Measurements from ENCODE around the gene S100A6.
"Not testable (repeated sequence)": the region's sequence is repeated elsewhere in the genome, so short reads cannot be mapped to it uniquely, and the experiment has no call there.

Gene S100A6

DNA sequence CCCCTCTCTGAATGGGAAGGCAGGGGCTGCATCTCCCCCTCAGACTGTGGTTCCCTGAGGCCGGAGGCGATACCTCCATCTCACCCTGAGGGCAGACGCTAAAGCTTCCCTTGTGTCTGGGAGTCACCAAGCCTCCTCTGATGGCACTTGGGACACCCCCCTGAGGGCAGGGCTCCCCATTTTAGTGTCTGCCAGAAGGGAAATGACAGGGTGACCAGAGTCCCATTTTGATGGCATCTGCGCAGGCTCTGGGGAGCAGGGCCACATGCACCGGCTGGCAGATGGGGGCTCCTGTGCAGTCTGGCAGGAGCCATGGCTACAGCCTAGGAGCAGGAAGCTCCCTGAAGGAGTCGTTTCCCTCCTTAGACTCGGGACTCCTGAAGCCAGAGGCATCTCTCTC lies 28.2 kb upstream of the S100A6 start:
- no peak for DNase-seq (ENCODE audit: low read depth in 2 of 2)

DNA sequence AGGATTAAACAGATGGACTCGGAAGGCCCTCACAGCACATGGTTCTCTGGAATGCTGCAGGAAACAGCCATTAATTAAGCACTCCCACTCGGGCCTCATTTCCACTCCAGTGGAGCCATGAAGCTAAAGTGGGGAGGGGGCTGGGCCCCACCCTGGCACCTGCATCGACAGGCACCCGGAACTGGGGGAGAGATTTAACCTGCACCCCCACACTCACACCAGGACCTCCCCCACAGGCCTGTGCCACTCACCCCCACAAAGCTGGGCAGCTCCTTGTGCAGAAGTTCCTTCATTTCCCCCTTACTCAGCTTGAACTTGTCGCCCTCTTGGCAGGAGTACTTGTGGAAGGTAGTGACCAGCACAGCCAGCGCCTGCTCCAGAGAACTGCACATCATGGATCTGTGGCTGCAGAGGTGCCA lies 27.7 kb upstream of the S100A6 start:
- DNase-seq (ENCODE audit: low read depth in 2 of 2): no peak

DNA sequence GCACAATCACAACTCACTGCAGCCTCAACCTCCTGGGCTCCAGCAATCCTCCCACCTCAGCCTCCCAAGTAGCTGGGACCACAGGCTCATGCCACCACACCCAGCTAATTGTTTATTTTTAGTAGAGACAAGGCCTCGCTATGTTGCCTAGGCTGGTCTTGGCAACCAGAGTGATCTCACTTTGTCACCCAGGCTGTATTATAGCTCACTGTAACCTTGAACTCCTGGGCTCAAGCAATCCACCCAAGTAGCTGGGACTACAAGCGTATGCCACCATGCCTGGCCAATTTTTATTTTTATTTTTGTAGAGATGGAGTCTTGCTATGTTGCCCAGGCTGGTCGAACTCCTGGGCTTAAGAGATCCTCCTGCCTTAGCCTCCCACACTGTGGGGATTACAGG lies 26.2 kb upstream of the S100A6 start:
- DNase-seq (ENCODE audit: low read depth in 2 of 2): not testable (repeated sequence)

DNA sequence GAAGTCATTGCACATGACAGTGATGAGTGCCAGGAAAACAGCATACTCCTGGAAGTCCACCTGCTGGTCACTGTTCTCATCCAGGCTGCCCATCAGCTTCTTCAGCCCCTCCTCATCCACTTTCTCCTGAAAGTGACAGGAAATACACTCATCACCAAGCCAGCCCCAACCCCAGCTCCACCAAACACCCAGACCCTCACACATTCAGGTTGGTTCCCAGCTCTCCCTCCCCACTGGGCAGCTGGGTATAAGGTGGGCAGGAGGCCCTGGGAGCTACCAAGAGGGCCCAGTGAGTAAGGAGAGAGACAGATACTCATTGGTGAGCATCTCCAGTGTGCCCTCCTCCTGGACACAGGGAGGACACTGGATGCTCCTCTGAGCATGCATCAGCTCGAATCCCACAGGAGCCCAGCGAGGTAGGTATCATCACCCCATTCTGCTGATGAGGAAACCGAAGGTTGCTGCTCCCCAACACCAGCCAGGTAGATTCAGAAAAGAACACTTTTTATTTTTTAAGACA lies 25.7 kb upstream of the S100A6 start:
- no peak for DNase-seq (ENCODE audit: low read depth in 2 of 2)

DNA sequence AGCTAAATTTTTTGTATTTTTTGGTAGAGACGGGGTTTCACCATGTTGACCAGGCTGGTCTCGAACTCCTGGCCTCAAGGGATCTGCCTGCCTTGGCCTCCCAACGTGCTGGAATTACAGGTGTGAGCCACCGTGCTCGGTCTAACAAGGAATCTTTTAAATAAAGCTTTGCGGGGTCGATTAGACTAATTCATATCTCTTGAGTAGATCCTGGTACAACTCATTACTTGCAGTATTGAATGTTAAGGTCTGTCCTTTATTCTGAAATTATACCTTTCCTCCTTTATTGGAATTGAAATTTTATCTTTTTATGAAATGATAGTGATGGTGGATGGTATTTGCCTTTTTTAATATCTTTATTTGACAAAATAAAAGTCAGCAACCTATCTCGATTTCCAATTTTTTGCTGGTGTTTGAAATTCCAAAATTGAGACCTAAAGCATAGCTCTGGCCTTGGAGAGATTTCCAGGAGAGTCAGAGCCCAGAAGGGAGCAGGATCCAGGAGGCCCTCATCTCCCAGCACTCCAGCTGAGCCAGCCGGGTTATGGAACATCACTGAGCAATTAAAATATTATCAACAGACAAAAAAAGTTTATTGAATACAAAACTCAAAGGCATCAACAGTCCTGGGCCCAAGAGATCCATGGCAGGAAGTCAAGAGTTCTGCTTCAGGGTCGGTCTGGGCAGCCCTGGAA lies 25.1 kb upstream of the S100A6 start:
- DNase-seq (ENCODE audit: low read depth in 2 of 2): no peak

DNA sequence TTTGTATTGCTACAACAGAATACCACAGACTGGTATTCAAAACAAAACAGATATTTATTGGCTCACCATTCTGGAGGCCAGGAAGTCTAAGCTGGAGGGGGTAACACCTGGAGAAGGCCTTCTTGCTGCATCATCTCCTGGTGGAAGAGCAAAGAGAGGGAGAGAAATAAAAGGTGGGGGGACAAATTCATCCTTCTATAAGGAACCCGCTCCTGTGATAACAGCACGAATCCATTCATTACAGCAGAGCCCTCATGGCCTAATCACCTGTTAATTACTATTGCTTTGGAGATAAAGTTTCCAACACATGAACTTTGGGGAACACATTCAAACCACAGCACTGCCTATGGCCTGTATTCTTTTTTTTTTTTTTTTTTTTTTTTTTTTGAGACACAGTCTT lies 24.4 kb upstream of the S100A6 start:
- no peak for DNase-seq (ENCODE audit: low read depth in 2 of 2)

DNA sequence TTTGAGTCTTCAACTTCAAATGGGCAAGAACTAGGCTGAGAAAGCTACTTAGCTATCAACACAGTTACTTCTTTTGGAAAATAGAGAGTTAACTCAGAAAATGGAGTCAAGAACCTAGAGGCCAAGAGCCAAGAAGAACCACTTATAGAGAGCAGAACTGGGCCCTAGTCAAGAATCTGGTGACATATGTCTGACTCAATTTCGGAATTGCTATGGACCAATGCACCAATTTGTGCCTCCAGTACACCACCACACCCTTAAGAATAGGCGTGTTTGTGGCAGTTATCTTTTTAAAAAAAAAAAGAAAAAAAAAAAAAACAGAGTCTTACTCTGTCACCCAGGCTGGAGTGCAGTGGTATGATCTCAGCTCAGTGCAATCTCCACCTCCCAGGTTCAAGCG lies 22.1 kb upstream of the S100A6 start:
- DNase-seq (ENCODE audit: low read depth in 2 of 2): no peak

DNA sequence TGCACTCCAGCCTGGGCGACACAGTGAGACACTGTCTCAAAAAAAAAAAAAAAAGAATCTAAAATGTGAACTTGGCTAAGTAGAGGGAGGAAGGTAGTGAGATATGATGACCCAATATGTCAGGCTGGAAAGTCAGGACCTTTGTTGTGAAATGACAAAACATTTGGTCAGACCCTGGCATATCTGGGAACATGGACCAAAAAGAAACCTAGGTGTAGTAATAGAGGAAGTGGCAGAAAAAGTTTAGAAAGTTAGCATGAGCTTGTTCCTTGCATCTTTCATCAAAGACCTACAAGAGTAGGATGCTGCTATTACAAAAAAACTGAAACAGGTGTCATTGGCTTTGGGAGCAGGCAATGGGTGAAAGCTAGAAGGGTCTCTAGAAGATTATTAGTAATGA lies 20.6 kb upstream of the S100A6 start:
- no peak for DNase-seq (ENCODE audit: low read depth in 2 of 2)

DNA sequence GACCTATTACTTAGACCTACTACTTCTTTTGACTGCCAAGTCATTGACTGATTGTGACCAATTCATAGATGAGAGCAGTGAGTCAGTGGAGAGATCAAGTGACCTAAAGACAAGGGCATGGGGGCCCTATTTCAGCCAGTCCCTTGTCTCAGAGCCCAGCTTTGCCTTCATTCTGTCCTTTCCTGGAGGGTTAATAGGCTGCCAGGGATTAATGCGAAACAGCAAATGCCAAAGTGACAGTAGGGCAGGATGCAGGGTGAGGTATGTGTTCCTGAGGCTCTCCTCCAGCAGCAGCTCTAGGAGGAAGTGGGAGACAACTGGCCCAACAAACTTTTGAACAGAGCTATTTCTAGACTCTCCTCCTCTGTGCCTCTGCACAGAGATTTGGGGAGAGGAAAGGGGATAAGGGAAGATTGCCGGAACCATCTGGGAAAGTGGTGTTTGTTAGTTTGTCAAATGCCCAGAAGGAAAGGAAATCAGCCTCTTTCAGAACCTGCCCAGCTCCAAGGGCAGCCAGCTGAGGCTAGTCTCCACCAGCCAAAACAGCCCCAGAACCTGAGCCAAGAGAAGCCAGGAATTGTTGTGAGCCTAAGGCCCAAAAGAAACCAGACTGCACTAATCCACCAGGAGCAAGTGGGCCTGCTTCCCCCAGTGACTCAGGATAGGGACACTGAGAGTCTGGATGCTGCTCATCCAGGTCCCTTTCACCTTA lies 18.2 kb upstream of the S100A6 start:
- DNase-seq (ENCODE audit: low read depth in 2 of 2): no peak

DNA sequence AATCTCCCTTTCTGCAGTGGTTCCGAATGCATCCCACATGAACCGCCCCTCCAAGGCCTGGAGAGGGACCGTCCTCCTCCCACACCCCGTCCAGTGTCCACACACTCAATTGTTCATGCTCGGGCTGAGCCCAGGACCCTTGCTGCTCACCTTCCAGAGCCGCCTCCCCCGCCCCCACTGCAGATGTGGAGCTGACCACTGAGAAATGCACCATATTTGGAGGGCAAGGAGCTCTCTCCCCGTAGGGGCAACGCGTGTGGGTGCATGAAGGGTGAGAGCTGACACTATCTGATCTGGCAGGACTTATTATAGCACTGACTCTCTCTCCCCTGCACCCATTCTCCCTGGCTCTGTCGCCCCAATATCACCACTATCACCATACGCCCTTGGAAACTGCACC lies 17.3 kb upstream of the S100A6 start:
- no peak for DNase-seq (ENCODE audit: low read depth in 2 of 2)

DNA sequence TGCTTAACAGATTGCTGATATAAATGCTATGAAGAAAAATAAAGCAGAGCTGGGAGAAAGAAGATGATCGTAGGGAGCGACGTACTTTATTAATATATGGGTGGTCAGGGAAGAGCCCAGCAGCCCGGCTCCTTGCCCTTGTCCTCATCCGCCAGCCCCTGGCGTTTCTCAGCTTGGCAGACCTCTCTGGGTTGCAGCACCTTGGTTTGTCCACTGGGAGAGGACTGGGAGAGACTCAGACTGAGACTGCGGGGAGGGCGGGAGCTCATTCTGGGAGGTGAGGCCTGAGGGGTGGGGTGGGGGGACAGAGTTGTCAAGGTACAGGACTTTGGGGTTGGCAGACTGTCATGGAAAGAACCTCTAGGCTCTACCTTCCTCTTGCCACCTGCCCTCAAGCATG lies 16.5 kb upstream of the S100A6 start:
- DNase-seq (ENCODE audit: low read depth in 2 of 2): no peak

DNA sequence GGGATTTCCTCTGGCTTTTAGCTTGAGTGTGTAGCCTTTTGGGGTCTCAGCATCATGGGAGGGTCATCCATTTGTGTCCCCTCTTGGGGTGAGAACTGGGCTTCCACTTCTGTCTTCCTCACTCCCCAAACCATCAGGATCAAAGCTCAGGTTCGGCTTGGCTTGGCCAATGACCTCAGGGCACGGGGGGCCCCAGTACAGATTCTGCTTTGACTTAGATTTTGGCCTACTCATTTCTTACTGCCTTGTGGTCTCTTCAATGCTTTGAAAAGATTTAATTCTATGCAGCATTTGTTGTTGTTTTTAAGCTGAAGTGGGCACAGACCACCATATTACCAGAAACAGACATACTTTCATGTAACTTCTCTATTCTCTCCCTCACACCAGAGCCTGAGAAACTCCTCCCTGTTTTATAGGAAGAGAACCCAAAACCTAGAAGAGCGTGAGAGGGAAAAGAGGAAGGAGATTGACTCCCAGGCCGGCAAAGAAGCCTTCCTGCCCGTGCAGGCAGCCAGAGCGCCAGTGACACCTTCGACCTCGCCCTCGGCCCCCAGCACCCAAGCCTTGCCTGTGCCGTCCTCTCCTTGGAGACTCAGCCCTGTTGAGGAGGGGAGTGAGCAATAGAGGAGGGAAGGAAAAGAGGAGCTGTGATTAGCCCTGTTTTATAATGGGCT lies 15.2 kb upstream of the S100A6 start:
- no peak for DNase-seq (ENCODE audit: low read depth in 2 of 2)

DNA sequence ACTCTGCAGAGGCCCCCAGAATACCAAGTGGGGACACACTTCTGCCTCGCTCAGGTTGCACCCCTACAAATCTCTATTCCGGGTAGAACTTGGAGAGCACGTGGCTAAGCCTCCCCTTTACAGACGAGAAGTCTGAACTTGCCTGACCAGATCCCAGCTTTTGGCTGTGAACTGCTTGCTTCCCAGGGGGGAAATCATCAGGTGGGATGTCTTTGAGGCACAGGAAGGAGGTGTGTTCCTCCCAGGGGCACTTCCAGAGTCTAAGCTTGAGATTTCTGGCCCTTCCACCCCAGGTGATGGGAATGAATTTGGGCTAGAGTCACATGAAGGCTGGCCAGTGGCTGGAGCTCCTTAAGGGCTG lies 14.6 kb upstream of the S100A6 start:
- DNase-seq (ENCODE audit: low read depth in 2 of 2): no peak

DNA sequence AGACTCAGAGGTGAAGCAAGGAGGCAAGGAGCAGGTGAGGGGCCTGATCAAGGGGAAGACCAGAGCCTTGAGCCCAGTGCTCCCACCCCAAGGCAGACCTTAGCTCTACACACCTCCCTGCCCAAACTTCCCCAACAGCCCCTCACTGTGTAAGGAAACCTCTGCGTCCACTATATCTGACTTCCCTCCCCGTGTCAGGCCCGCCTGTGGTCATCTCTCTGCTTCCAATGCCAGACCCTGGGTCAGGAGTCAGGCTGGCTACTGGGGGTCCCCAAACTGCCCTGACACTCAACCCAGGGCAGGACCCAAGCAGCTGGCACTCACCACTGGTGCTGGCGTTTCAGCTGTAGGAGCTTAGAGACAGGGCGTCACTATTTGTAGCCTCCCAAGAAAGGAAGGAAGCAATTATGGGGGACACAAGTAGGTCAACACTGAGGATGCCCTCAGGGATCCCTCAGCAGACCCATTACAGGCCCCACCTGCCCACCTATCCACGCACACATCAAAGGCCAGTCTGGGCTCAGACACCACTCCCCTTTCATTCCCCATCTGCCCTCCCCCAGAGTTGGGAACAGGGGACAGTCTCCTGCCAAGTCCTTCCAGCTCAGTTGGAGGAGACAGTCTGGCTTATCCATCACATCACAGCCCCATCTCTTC lies 14.1 kb upstream of the S100A6 start:
- DNase-seq (ENCODE audit: low read depth in 2 of 2): no peak

DNA sequence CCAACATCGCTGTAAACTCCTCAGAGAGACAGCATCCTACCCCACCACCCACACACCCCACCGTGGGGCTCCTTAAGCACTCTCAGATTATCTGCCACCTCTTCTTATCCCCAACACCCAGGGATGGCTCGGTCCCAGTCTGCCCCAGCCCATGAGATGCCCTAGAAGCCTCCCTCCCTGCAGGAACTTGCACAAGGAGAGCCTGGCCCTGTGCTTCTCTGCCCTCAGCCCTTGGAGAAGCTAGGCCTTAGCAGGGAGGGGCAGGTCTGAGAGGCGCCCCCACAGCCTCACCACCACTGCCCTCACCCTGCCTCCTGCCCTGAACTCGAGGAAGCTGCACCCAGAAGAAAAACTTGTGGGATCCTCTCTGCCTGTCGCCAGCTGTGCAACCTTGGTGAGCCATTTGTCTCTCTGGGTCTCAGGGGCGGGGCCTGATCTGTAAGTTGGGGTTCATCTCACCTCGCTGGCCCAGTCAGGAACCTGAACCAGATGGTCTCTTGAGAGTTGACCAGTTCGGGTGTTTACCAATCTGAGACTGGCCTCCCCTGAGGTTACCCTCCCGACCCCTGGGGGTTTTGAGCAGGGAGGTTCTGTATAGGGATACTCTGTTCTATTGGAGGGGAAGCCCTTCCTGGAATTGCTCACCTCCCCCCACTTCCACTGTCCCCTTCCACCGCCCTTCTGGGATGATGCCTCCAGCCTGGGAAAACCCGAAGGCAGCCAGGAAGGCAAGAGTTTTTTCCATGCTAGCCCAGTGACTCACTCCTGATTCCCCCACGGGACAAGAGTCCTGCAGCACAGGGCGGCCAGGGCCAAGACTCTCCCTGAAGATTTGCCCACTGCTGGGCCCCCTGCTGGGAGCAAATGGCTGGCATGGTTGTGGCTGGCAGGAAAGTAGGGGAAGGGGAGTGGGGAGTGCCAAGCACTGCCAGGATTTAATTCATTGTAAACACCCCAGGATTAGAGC lies 13.2 kb upstream of the S100A6 start, which contains the start of gene S100A3:
S100A3 (minus strand) TSS at position 537 of the 967 bp plus-strand sequence. CDS start 773 bp downstream, outside the sequence.
- DNase-seq (ENCODE audit: low read depth in 2 of 2): peak; percentile 61 to 66

DNA sequence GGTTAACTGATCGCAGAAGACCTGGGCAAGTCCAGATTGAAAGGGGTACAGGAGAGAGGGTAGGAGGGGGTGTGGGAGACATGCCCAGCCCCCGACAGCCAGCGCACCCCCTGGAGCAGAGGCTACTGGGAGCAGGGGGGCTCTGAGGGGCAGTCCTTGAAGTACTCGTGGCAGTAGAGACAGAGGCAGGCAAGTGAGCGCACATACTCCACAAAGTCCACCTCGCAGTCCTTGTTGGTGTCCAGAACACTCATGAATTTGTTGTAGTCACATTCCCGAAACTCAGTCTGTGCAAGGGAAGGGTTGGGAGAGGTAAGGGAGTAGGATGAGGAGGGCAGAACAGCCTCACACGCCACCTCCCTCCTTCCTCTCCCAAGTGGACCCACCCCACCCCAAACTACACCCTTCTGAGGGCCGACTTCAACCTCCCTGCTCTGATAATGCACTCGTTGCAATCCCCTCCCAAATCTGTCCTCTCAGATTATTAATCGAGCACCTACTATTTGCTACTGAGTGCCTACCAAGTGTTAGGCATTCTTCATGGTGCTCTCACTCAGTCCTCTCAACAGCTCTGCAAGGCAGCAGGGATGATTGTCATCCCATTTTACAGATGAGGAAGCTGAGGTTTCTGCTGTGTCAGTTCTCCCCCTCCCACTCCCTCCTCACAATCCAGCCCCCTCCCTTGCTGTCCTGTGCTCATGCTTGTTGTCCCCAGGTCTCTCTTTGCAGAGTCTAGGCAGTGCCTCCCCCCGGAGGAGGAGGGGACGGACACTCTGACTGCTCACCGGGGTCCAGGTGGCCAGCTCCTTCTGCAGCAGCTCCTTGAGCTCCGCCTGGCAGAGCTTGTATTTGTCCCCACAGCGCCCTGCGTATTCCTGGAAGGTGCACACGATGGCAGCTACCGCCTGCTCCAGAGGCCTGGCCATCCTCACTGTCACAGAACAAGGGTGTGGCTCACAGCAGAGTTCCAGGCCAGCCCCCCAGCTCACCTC lies 12.1 kb upstream of the S100A6 start:
- no peak for DNase-seq (ENCODE audit: low read depth in 2 of 2)

DNA sequence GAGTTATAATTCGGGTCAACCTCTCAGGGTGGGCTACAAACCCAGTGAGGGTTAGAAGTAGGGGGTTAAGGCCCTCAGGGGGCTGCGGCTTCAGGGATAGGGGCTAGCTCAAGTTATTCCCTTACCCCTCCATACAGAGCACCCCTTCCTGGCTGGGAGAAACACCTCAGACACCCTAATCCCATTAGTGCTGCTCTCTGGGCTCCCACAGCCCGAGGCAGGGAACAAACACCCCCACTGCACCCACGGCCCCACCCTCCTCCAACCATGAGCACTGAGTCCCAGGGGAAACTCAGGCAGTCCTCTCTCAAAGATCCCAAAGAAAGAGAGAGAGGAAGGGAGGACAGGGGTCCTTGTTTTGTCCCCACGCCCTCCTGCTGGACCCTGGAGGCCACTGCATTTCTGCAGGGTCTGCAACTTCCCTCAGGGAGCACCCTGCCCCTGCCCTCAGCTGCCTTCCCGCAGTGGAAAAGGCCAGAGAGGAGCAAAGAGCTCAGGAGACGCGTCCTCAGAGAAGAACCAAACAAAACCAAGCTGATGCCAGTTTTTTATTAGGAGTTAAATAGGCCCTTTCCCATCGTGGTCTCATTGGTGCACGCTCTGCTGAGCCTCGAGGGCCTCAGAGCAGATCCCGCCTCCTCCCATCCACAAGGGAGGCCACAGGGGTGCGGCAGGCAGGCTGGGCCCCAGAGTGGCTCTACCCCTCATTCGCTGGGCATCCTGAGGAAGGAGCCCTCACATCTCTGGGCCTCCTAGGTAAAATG lies 11.2 kb upstream of the S100A6 start:
- DNase-seq (ENCODE audit: low read depth in 2 of 2): no peak

DNA sequence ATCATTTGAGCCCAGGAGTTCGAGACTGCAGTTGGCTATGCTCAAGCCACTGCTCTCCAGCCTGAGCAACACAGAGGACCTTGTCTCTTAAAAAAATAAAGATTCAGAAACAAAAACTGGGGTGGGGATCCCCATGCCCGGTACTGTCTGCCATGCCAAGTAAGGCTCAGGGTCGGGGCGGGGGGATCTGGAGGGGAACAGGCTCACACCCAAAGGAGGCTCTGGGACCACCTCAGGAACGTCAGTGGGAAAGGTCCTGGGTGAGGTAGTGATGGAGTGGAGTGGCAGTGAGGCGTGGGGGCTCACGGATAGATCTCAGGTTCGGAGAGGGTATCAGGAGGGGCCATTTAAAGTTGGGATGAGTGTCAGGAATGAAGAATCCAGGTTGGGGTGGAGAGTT lies 10.6 kb upstream of the S100A6 start:
- no peak for DNase-seq (ENCODE audit: low read depth in 2 of 2)
